Left lung (tissue), 10 donors: Measurements from ENCODE around the gene PRPF4. TPM values are rescaled to one million over a fixed set of nuclear protein-coding genes. Genes with fewer than 3 reads are reported as not detected.
A peak's percentile ranks its signal among the peaks of the same experiment; 100 is the strongest.

Experiments used
- ATAC-seq: fragments of 200-7000 bp; cut with Tn5 transposase; one replicate; pipeline ENCODE4 v1.9.1; 2020; ENCODE audit warnings: moderate library complexity
- DNase-seq, 4 donors: peaks; one replicate each; pipeline ENCODE4 v3.0.0-alpha.2; 2013 to 2020
- H3K27ac ChIP-seq, 2 donors: fragments of 200-600 bp; sonication (generic) in 1 of 2; one replicate each; pipeline versions ENCODE4 v1.5.0 to v1.8.0; 2020 to 2021
- H3K27me3 ChIP-seq, 2 donors: fragments of 200-600 bp; sonication (generic) in 1 of 2; one replicate each; pipeline versions ENCODE4 v1.5.0 to v1.8.0; 2020 to 2021
- H3K36me3 ChIP-seq, 2 donors: fragments of 200-600 bp; sonication (generic) in 1 of 2; one replicate each; pipeline versions ENCODE4 v1.5.0 to v1.8.0; 2020 to 2021
- H3K4me1 ChIP-seq, 2 donors: fragments of 200-600 bp; one replicate each; pipeline ENCODE4 v1.8.0; 2021
- H3K4me3 ChIP-seq, 2 donors: fragments of 200-600 bp; sonication (generic) in 1 of 2; one replicate each; pipeline versions ENCODE4 v1.5.0 to v1.8.0; 2020 to 2021; ENCODE audit warnings: mild to moderate bottlenecking in 1 of 2
- H3K9me3 ChIP-seq, 2 donors: fragments of 200-600 bp; sonication (generic) in 1 of 2; one replicate each; pipeline versions ENCODE4 v1.5.0 to v1.8.0; 2020 to 2021
- CTCF ChIP-seq, 2 donors: fragments of 200-600 bp; sonication (generic) in 1 of 2; IDR thresholded peaks; one replicate each; pipeline versions ENCODE4 v1.5.0 to v1.8.0; 2021; ENCODE audit warnings: antibody characterized with exemption in 2 of 2
- intact Hi-C, 2 donors: fragments of 100-400 bp; cut with DNase I; formaldehyde crosslinking; loops; one replicate each; pipeline versions ENCODE4 v1.11.2 to v1.14.2; 2022
- polyA plus RNA-seq, 6 donors: library from polyadenylated mRNA; unstranded; fragments of 120-200 nt; gene quantifications; one replicate each; pipeline ENCODE4 v1.2.1, GENCODE V29; 2013; ENCODE audit not compliant: insufficient read length in 6 of 6
- total RNA-seq, 2 donors: library from RNA; stranded (reverse); fragmentation: NEBNext Ultra II Directional; extraction: Animal tissue kit (Norgen Biotek cat#: 25700); gene quantifications; one replicate each; pipeline ENCODE4 v1.2.1, GENCODE V29; 2021
- donor health status: DM: no; HTN: yes; CAD: no.
- donor health status: DM: no; HTN: no; CAD: no.

Gene PRPF4
- total and polyA plus RNA-seq, 8 donors: 16.6 to 34.0 (median 29.5) TPM

DNA sequence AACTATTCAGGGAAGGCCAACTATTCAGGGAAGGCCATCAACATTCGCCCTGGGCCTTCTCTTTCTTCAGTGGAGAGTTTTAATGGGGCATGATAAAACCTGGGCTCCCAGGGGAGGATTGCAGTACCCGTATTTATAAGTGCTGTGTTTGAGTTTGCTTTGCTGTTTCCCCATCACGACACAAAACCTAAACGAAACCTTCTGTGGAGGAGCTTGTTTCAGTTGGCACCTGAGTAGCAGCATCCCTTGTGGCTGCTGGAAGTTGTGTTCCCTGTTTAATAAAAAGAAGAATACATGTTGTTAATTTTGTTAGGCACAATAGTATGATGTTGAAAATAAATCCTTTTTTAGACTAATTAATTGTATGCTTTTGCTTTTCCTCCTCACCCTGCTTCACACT, 56.3 kb downstream of the PRPF4 start:
- Histone ChIP-seq H3K27ac (no peak overlapping the region), H3K9me3 (no peaks in the 10 kb centered on the region), H3K36me3 (no peaks in the 10 kb centered on the region), H3K4me1 (no peaks in the 10 kb centered on the region), H3K27me3 (no peaks in the 10 kb centered on the region), H3K4me3 (no peak overlapping the region)
- DNase-seq: no peak
- no peak for ATAC-seq
- no peak for TF ChIP-seq CTCF (IDR thresholded peaks at IDR 0.05)
- intact Hi-C loops: no loop called here

DNA sequence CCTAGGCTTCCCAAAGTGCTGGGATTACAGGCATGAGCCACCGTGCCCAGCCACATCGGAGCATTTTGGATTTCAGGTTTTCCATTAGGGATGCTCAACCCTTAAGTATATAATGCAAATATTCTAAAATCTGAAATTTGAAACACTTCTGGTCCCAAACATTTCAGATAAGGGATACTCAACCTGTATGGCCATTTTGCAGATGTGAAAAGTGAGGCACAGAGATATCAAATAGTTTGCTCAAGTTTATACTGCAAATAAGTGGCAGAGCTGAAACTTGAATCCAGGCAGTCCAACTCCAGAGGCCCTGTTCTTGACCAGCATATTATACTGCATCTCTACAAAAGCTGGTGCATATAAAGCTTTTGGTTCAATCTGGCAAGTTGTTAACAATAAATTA, 62.3 kb downstream of the PRPF4 start:
- no peaks in the 10 kb centered on the region for H3K36me3 ChIP-seq
- no peak for DNase-seq
- no peak overlapping the region for H3K4me3 ChIP-seq
- intact Hi-C loops: no loop called here
- H3K27ac ChIP-seq: no peak overlapping the region
- peaks cover 4 to 18% of the 10 kb centered on the region in 2 donors for H3K4me1 ChIP-seq
- H3K9me3 ChIP-seq: no peaks in the 10 kb centered on the region
- no peak for ATAC-seq
- TF ChIP-seq CTCF (IDR thresholded peaks at IDR 0.05): no peak
- H3K27me3 ChIP-seq: no peaks in the 10 kb centered on the region

DNA sequence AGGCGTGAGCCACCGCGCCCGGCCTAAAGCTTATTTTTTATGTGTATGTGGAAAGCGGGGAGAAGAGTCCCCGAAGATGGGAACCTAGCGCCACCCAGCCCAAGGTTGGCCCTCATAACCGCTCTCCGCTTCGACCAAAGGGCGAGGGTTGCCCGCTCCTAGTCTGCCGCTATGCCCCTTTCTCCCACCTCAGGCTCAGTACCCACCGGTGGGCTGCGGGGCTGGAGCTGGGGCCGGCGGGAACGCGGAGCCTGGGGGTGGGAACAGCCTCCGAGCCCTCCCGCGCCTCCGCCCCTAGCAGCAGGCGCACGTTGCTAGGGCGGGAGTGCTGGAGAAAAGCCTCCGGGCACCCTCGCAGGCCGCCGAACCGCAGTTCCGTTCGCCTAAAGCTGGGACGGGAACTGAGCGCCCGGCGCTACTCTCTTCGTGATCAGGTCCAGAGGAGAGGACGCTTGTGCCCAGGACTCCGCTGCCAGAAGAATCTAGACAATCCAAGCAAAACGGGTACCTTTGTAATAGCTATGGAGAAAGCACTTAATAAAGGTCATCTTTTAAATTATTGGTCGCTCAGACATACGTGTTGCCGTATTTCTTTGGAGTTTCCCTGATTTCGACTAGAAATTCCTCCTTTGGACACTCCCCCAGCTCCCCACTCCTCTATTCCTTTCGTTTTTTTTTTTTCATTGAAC, 64.7 kb downstream of the PRPF4 start, which contains the start of gene WDR31:
Gene WDR31, minus strand, starts transcription at position 265 of the 689 bp plus-strand sequence. CDS start 8,253 bp downstream, outside the sequence.
- intact Hi-C loops: no loop called here
- no peaks in the 10 kb centered on the region for H3K36me3 ChIP-seq
- peak within 1 kb of the TSS; percentile 78 to 80 for H3K4me3 ChIP-seq
- peaks cover 9 to 18% of the 10 kb centered on the region in 2 donors for H3K4me1 ChIP-seq
- DNase-seq (peak; percentile 89 to 96 (median 92)), ATAC-seq (peak; percentile 96)
- H3K27ac ChIP-seq: peak within 1 kb of the TSS; percentile 69 to 71
- no peaks in the 10 kb centered on the region for H3K9me3 ChIP-seq
- H3K27me3 ChIP-seq: no peaks in the 10 kb centered on the region
- TF ChIP-seq CTCF (IDR thresholded peaks at IDR 0.05): no peak

- Histone ChIP-seq H3K27me3 (no peaks in the 10 kb centered on the region), H3K9me3 (no peaks in the 10 kb centered on the region), H3K27ac (no peak overlapping the region), H3K4me1 (peaks cover 9 to 18% of the 10 kb centered on the region in 2 donors), H3K36me3 (no peaks in the 10 kb centered on the region), H3K4me3 (no peak overlapping the region)
- intact Hi-C loops: no loop called here
- DNase-seq (no peak), ATAC-seq (no peak)
- TF ChIP-seq CTCF (IDR thresholded peaks at IDR 0.05): no peak
Observed at GRCh38 chr9:113341712-113342410, 66.4 kb downstream of the PRPF4 start.

Other genes with a start within 250 kb of the PRPF4 start
- gene ZFP37, start 218.9 kb upstream of the PRPF4 start, total RNA-seq: 1 to 10 TPM; 1.8 to 2.2 TPM
- gene ZFP37, start 218.9 kb upstream of the PRPF4 start, polyA plus RNA-seq: 10 to 100 TPM; 11.8 to 15.2 (median 13.5) TPM
- 10 to 100 TPM; 22.0 to 39.3 TPM for gene SLC31A2, start 124.7 kb upstream of the PRPF4 start, total RNA-seq
- 1 to 10 TPM; 2.4 to 3.4 (median 2.7) TPM for gene SLC31A2, start 124.7 kb upstream of the PRPF4 start, polyA plus RNA-seq
- gene FKBP15, start 54.4 kb upstream of the PRPF4 start, total RNA-seq: 10 to 100 TPM; 35.7 to 55.3 TPM
- 10 to 100 TPM; 30.4 to 36.5 (median 32.0) TPM for gene FKBP15, start 54.4 kb upstream of the PRPF4 start, polyA plus RNA-seq
- 10 to 100 TPM; 34.7 to 45.0 TPM for gene SLC31A1, start 54.1 kb upstream of the PRPF4 start, total RNA-seq
- 10 to 100 TPM; 14.8 to 18.2 (median 16.7) TPM for gene SLC31A1, start 54.1 kb upstream of the PRPF4 start, polyA plus RNA-seq
- 10 to 100 TPM; 27.8 to 32.7 TPM for gene CDC26, start 86 bp upstream of the PRPF4 start, total RNA-seq
- 10 to 100 TPM; 29.6 to 37.2 (median 33.0) TPM for gene CDC26, start 86 bp upstream of the PRPF4 start, polyA plus RNA-seq
- not detected for gene RNF183, start 27.7 kb downstream of the PRPF4 start, total RNA-seq
- under 1 TPM; 0.30 to 0.73 (median 0.49) TPM for gene RNF183, start 27.7 kb downstream of the PRPF4 start, polyA plus RNA-seq
- gene WDR31, start 64.6 kb downstream of the PRPF4 start, total RNA-seq: 1 to 10 TPM; 3.5 to 4.4 TPM
- gene WDR31, start 64.6 kb downstream of the PRPF4 start, polyA plus RNA-seq: 1 to 10 TPM; 5.7 to 8.0 (median 6.5) TPM
- 10 to 100 TPM; 11.2 to 17.9 TPM for gene BSPRY, start 73.9 kb downstream of the PRPF4 start, total RNA-seq
- 1 to 10 TPM; 7.5 to 9.3 (median 7.9) TPM for gene BSPRY, start 73.9 kb downstream of the PRPF4 start, polyA plus RNA-seq
- gene HDHD3, start 101.3 kb downstream of the PRPF4 start, total RNA-seq: 10 to 100 TPM; 16.6 to 19.9 TPM
- 10 to 100 TPM; 12.3 to 15.5 (median 14.7) TPM for gene HDHD3, start 101.3 kb downstream of the PRPF4 start, polyA plus RNA-seq
- 10 to 100 TPM; 36.8 to 48.7 TPM for gene ALAD, start 125.6 kb downstream of the PRPF4 start, total RNA-seq
- 10 to 100 TPM; 39.9 to 50.7 (median 44.7) TPM for gene ALAD, start 125.6 kb downstream of the PRPF4 start, polyA plus RNA-seq
- gene POLE3, start 135.0 kb downstream of the PRPF4 start, total RNA-seq: 10 to 100 TPM; 24.1 to 43.3 TPM
- 10 to 100 TPM; 58.7 to 69.0 (median 66.4) TPM for gene POLE3, start 135.0 kb downstream of the PRPF4 start, polyA plus RNA-seq
- under 1 TPM; 0.47 to 0.73 TPM for gene C9orf43, start 135.1 kb downstream of the PRPF4 start, total RNA-seq
- 1 to 10 TPM in 2 of 6 donors, under 1 TPM in 4; 0.53 to 1.2 (median 0.87) TPM for gene C9orf43, start 135.1 kb downstream of the PRPF4 start, polyA plus RNA-seq
- 10 to 100 TPM; 77.8 to 96.9 TPM for gene RGS3, start 188.1 kb downstream of the PRPF4 start, total RNA-seq
- 10 to 100 TPM; 69.6 to 92.4 (median 74.5) TPM for gene RGS3, start 188.1 kb downstream of the PRPF4 start, polyA plus RNA-seq